ENCODE results near the gene ADORA1. TPM values are rescaled to one million over a fixed set of nuclear protein-coding genes. Genes with fewer than 3 reads are reported as not detected.

ADORA1 gene
- total RNA-seq, 1 experiment from 2014 or later, result 1.2 TPM

GRCh38 chr1:203181586-203182386, 54.3 kb downstream of the ADORA1 start:
- H3K4me1 ChIP-seq (ENCODE audit: insufficient read depth, low read length, poor library complexity, severe bottlenecking), result no peaks in the 10 kb centered on the region
- H3K27ac ChIP-seq (ENCODE audit: low read depth, low read length, poor library complexity, severe bottlenecking), result no peak overlapping the region
- ChIA-PET CTCF (no interaction called here), POLR2A (ENCODE audit: low non-redundant PET) (no interaction called here)
- intact Hi-C loops (cut with micrococcal nuclease; ENCODE audit: unreplicated experiment), result no loop called here
- H3K9me3 ChIP-seq (ENCODE audit: low read depth, low read length, poor library complexity, severe bottlenecking), result no peaks in the 10 kb centered on the region
- H3K4me3 ChIP-seq (ENCODE audit: low read depth, low read length, poor library complexity, severe bottlenecking), result no peak overlapping the region
- H3K36me3 ChIP-seq (ENCODE audit: insufficient read depth, low read length, poor library complexity, severe bottlenecking), result no peaks in the 10 kb centered on the region
- no peak for DNase-seq (ENCODE audit: low spot score)
- no TSS peak for BruUV-seq (replicated peaks)
- TF ChIP-seq EZH2 (IDR thresholded peaks at IDR 0.05; ENCODE audit: borderline replicate concordance, low read depth, low read length, poor library complexity, severe bottlenecking), result no peak
- TF ChIP-seq, protein P1, sequence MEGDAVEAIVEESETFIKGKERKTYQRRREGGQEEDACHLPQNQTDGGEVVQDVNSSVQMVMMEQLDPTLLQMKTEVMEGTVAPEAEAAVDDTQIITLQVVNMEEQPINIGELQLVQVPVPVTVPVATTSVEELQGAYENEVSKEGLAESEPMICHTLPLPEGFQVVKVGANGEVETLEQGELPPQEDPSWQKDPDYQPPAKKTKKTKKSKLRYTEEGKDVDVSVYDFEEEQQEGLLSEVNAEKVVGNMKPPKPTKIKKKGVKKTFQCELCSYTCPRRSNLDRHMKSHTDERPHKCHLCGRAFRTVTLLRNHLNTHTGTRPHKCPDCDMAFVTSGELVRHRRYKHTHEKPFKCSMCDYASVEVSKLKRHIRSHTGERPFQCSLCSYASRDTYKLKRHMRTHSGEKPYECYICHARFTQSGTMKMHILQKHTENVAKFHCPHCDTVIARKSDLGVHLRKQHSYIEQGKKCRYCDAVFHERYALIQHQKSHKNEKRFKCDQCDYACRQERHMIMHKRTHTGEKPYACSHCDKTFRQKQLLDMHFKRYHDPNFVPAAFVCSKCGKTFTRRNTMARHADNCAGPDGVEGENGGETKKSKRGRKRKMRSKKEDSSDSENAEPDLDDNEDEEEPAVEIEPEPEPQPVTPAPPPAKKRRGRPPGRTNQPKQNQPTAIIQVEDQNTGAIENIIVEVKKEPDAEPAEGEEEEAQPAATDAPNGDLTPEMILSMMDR (conservative IDR thresholded peaks at IDR 0.05; ENCODE audit: low read depth, low read length), result no peak
- no peaks in the 10 kb centered on the region for H3K27me3 ChIP-seq (replicated peaks; ENCODE audit: insufficient read depth, low read depth, low read length, poor library complexity)

DNA sequence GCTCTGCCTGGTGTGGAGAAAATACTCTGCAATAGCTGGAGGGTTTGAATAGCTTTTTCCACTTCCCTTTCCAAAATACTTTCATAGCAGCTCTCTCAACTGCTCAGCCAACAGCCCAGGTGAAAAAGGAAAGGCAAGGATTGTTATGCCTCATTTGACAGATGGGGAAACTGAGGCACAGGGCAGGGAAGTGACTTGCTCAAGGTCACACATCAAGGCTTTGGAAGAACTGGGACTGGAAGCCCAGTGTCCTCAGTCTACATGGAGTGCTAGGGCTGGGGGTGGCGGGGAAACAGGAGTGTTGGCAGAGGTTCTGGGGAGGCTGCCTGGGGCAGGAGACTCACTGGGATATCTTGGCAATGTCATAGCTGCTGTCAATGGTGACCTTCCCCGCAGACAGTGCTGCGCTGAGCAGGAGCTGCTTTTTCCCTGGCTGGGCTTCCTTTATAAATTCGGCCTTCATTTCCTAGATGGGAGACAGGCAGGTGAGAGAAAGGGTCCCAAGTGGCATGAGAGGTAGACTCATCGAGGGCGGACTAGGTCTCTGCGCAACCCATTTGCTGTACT, 54.9 kb downstream of the ADORA1 start:
- intact Hi-C loops (cut with micrococcal nuclease; ENCODE audit: unreplicated experiment), result no loop called here
- Histone ChIP-seq H3K4me3 (ENCODE audit: low read depth, low read length, poor library complexity, severe bottlenecking) (no peak overlapping the region), H3K4me1 (ENCODE audit: insufficient read depth, low read length, poor library complexity, severe bottlenecking) (no peaks in the 10 kb centered on the region), H3K9me3 (ENCODE audit: low read depth, low read length, poor library complexity, severe bottlenecking) (no peaks in the 10 kb centered on the region), H3K36me3 (ENCODE audit: insufficient read depth, low read length, poor library complexity, severe bottlenecking) (no peaks in the 10 kb centered on the region), H3K27me3 (replicated peaks; ENCODE audit: insufficient read depth, low read depth, low read length, poor library complexity) (no peaks in the 10 kb centered on the region), H3K27ac (ENCODE audit: low read depth, low read length, poor library complexity, severe bottlenecking) (no peak overlapping the region)
- ChIA-PET POLR2A (ENCODE audit: low non-redundant PET) (no interaction called here), CTCF (no interaction called here)
- DNase-seq (ENCODE audit: low spot score), result no peak
- TF ChIP-seq, protein P1 (conservative IDR thresholded peaks at IDR 0.05; ENCODE audit: low read depth, low read length), result no peak
- TF ChIP-seq EZH2 (IDR thresholded peaks at IDR 0.05; ENCODE audit: borderline replicate concordance, low read depth, low read length, poor library complexity, severe bottlenecking), result no peak
- BruUV-seq (replicated peaks), result no TSS peak

GRCh38 chr1:203183828-203184227, 56.3 kb downstream of the ADORA1 start:
- Histone ChIP-seq H3K4me1 (ENCODE audit: insufficient read depth, low read length, poor library complexity, severe bottlenecking) (no peaks in the 10 kb centered on the region), H3K27me3 (replicated peaks; ENCODE audit: insufficient read depth, low read depth, low read length, poor library complexity) (no peaks in the 10 kb centered on the region), H3K27ac (ENCODE audit: low read depth, low read length, poor library complexity, severe bottlenecking) (no peak overlapping the region), H3K36me3 (ENCODE audit: insufficient read depth, low read length, poor library complexity, severe bottlenecking) (no peaks in the 10 kb centered on the region), H3K9me3 (ENCODE audit: low read depth, low read length, poor library complexity, severe bottlenecking) (no peaks in the 10 kb centered on the region), H3K4me3 (ENCODE audit: low read depth, low read length, poor library complexity, severe bottlenecking) (no peak overlapping the region)
- no peak for DNase-seq (ENCODE audit: low spot score)
- intact Hi-C loops (cut with micrococcal nuclease; ENCODE audit: unreplicated experiment), result no loop called here
- TF ChIP-seq, protein P1 (conservative IDR thresholded peaks at IDR 0.05; ENCODE audit: low read depth, low read length), result no peak
- no peak for TF ChIP-seq EZH2 (IDR thresholded peaks at IDR 0.05; ENCODE audit: borderline replicate concordance, low read depth, low read length, poor library complexity, severe bottlenecking)
- BruUV-seq (replicated peaks), result no TSS peak
- ChIA-PET POLR2A (ENCODE audit: low non-redundant PET) (no interaction called here), CTCF (no interaction called here)
